Spleen (tissue), 11 donors: ENCODE data around the gene RHBDL1. TPM values are rescaled to one million over a fixed set of nuclear protein-coding genes. Genes with fewer than 3 reads are reported as not detected.

ENCODE experiments used
- DNase-seq: peaks from one replicate; pipeline ENCODE4 v3.0.0-alpha.2; 2020
- H3K27ac ChIP-seq, 8 donors: fragments of 200-600 bp; sonication (generic) in 7 of 8; 1 replicate in 4 of 8; 2 replicates in 4 of 8; pipeline versions ENCODE4 v1.5.0 to v1.8.0; 2016 to 2021; ENCODE audit warnings: inconsistent platforms in 4 of 8, mild to moderate bottlenecking in 4 of 8, moderate library complexity in 1 of 8
- H3K27me3 ChIP-seq, 7 donors: fragments of 200-600 bp; sonication (generic) in 6 of 7; replicated peaks in 1 of 7; 1 replicate in 4 of 7; 2 replicates in 3 of 7; pipeline versions ENCODE4 v1.5.0 to v1.8.0; 2016 to 2021; ENCODE audit warnings: inconsistent platforms in 3 of 7, mild to moderate bottlenecking in 1 of 7
- H3K36me3 ChIP-seq, 6 donors: fragments of 200-600 bp; sonication (generic) in 5 of 6; 1 replicate in 4 of 6; 2 replicates in 2 of 6; pipeline versions ENCODE4 v1.5.0 to v1.8.0; 2016 to 2021; ENCODE audit warnings: inconsistent platforms in 2 of 6
- H3K4me1 ChIP-seq, 6 donors: fragments of 200-600 bp; sonication (generic) in 5 of 6; 1 replicate in 3 of 6; 2 replicates in 3 of 6; pipeline versions ENCODE4 v1.5.0 to v1.8.0; 2016 to 2021; ENCODE audit warnings: inconsistent platforms in 3 of 6
- H3K4me3 ChIP-seq, 8 donors: fragments of 200-600 bp; sonication (generic) in 7 of 8; 1 replicate in 4 of 8; 2 replicates in 4 of 8; pipeline versions ENCODE4 v1.5.0 to v1.8.0; 2016 to 2021; ENCODE audit warnings: inconsistent platforms in 4 of 8, mild to moderate bottlenecking in 4 of 8, moderate library complexity in 2 of 8
- H3K9me3 ChIP-seq, 8 donors: fragments of 200-600 bp; sonication (generic) in 7 of 8; 1 replicate in 4 of 8; 2 replicates in 4 of 8; pipeline versions ENCODE4 v1.5.0 to v1.8.0; 2016 to 2021; ENCODE audit warnings: inconsistent platforms in 4 of 8
- CTCF ChIP-seq, 11 experiments: fragments of 200-600 bp in 7 of 11; fragments of 450-650 bp in 4 of 11; sonication (generic) in 4 of 11; IDR thresholded peaks in 8 of 11; conservative IDR thresholded peaks in 3 of 11; 1 replicate in 7 of 11; 2 replicates in 4 of 11; pipeline versions ENCODE4 v1.4.0 to v1.8.0; 2016 to 2021; ENCODE audit warnings: antibody characterized with exemption in 11 of 11, inconsistent platforms in 4 of 11, mild to moderate bottlenecking in 1 of 11
- POLR2A ChIP-seq, 3 donors: fragments of 450-650 bp; IDR thresholded peaks; one replicate each; pipeline ENCODE4 v1.5.1; 2017; ENCODE audit warnings: antibody characterized with exemption in 3 of 3, mild to moderate bottlenecking in 1 of 3
- POLR2AphosphoS5 ChIP-seq, 3 donors: sonication (generic); formaldehyde crosslinking; IDR thresholded peaks; one replicate each; pipeline ENCODE4 v1.5.1; 2017; ENCODE audit warnings: antibody characterized with exemption in 3 of 3
- WGBS, 5 donors: extraction: QIAGEN DNeasy Blood & Tissue Kit in 3 of 5; methylation state at CpG; one replicate each; pipeline versions ENCODE4 v1.1.5 to v1.1.7; 2013 to 2018; 5-methylcytosine and 5-hydroxymethylcytosine counted together
- intact Hi-C: fragments of 100-400 bp; cut with DNase I; formaldehyde crosslinking; loops from one replicate; pipeline ENCODE4 v1.15.0; 2023; ENCODE audit warnings: low total_unique reads
- polyA plus RNA-seq, 3 donors: library from polyadenylated mRNA; stranded (reverse); fragments of 200-250 nt; gene quantifications; one replicate each; pipeline ENCODE4 v1.2.1, GENCODE V29; 2013
- total RNA-seq, 7 donors: library from RNA; depleted of rRNA in 3 of 7; stranded (reverse); fragments of >200 nt in 3 of 7; fragmentation: NEBNext Ultra II Directional in 4 of 7; extraction: Animal tissue kit (Norgen Biotek cat#: 25700) in 4 of 7; gene quantifications; one replicate each; pipeline versions ENCODE4 v1.1.0 to v1.2.1, GENCODE V29; 2016 to 2021
- donor health status: healthy with polysubstance abuse.
- donor health status: DM: no; HTN: no; CAD: no; lungs with moderate emphysema.
- donor health status: DM: no; HTN: no; CAD: no.
- donor health status: Bipolar disorder and iron deficiency.
- donor health status: healthy.
- donor health status: DM: no; HTN: no; CAD: no.
- donor health status: DM: yes; HTN: yes; CAD: no.

RHBDL1 gene
- total and polyA plus RNA-seq, 10 donors = 0.37 to 2.0 (median 0.65) TPM

DNA sequence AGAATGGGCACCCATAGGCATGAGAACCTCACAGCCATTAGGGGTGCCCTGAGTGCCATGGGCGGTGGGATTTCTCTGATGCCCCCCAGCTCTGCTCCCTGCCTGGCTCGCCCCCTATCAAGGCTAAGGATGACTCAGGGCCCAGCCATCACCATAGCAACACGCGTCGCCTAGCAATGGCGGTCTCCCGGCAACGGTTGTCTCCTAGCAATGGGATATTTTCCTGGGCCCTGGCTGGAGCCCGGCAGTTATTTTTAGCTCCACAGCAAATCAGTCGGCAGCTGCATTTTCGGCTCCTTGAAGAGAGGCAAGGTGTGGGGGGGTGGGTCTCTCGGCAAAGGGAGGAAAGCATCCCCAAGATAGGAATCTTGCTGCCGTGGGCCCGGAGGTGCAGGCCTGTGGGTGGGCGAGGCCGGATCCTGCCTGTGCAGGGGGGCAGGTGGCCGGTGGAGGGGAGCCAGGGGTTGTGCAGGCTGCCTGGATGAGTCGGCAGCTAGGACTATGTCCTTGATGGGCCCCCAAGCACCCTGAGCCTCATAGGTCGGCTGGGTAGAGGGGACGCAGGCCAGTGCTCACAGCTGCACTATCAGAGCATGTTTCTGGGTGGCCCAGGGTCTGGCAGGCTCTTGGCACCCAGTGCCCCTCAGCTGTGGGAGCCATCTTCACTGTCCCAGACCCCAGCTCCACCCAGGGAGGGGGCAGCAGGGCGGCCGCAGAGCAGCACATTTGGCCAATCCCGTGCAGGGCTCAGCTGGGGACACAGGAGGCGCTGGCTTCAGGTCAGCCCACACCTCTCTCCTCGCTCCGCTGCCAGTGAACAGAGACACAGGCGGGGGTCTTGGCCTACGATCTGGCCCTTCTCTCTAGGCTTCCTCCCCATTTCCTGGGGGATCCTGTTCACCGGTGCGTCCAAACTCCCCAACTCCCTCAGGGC, 34.4 kb downstream of the RHBDL1 start:
- Histone ChIP-seq H3K36me3 (no peaks in the 10 kb centered on the region), H3K27ac (no peak overlapping the region), H3K4me3 (no peak overlapping the region), H3K9me3 (no peaks in the 10 kb centered on the region), H3K4me1 (peaks cover 4 to 46% (median 26%) of the 10 kb centered on the region in 6 donors), H3K27me3 (peaks cover 8 to 100% (median 63%) of the 10 kb centered on the region in 7 donors)
- WGBS, 5 donors = 35 to 40% (median 38%) methylated on average over 22 to 30 of the region's 30 CpGs
- intact Hi-C loops = loop anchor here (5.0 kb wide), 1 partner anchor 77 kb away; the partner anchor contains the start of genes CHTF18 and RPUSD1
- no peak for DNase-seq
- TF ChIP-seq POLR2A (IDR thresholded peaks at IDR 0.05) (no peak), CTCF (IDR thresholded peaks at IDR 0.05 in 8 of 11, conservative IDR thresholded peaks at IDR 0.05 in 3 of 11) (no peak), POLR2AphosphoS5 (IDR thresholded peaks at IDR 0.05) (no peak)

DNA sequence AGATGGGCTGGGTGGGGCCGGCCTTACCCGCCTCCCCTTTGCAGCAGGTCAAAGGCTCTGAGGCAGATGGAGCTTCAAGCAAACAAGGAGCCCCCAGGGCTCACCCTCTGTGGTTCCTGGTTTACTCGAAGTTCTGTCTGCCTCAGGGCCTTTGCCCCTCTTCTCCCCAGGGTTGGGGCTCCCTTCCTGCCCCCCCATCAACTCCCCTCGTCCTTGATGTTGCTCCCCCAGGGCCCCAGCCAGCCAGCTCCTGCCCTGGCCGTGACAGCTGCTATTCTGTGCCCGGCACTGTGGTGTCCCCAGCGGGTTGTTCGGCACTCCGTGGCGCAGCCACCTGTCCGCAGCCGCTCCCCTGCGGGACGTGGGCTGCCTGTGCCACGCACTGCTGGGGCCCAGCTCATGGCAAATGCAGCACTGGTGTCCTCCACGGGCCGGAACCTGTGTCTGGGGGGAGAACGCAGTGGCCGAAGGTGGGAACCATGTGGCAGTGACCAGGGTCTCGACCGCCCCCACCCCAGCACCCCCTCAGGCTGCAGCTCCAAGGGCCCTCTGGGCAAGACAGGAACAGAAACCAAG, 35.1 kb downstream of the RHBDL1 start:
- H3K9me3 ChIP-seq = no peaks in the 10 kb centered on the region
- H3K4me3 ChIP-seq = no peak overlapping the region
- TF ChIP-seq CTCF (IDR thresholded peaks at IDR 0.05 in 8 of 11, conservative IDR thresholded peaks at IDR 0.05 in 3 of 11) (no peak), POLR2A (IDR thresholded peaks at IDR 0.05) (no peak), POLR2AphosphoS5 (IDR thresholded peaks at IDR 0.05) (no peak)
- H3K27ac ChIP-seq = no peak overlapping the region
- 62 to 71% (median 69%) methylated on average over 14 to 21 of the region's 21 CpGs for WGBS, 5 donors
- H3K36me3 ChIP-seq = no peaks in the 10 kb centered on the region
- peaks cover 8 to 98% (median 57%) of the 10 kb centered on the region in 7 donors for H3K27me3 ChIP-seq
- DNase-seq = no peak
- intact Hi-C loops = loop anchor here (5.0 kb wide), 1 partner anchor 77 kb away; the partner anchor contains the start of genes CHTF18 and RPUSD1
- peaks cover 4 to 46% (median 27%) of the 10 kb centered on the region in 6 donors for H3K4me1 ChIP-seq

DNA sequence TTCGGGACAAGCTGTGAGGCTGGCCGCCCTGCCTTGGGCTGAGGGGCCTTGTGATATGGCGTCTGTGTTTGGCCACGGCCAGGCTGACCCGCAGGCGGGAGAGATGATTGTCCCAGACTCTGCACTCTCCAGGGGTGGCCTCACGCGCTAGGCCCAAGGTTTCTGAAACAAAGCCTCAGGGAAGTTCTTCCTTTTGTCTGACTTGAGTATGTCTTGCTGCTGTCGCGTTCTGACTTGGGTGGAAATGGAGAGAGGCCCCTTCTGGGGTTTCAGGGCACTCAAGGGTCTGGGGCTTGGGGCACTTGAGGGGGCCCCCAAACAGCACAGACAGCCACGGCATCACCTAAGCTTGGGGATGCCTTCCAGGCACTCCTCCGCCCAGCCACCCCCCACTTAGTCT, 35.6 kb downstream of the RHBDL1 start:
- Histone ChIP-seq H3K27me3 (peaks cover 8 to 98% (median 58%) of the 10 kb centered on the region in 7 donors), H3K36me3 (no peaks in the 10 kb centered on the region), H3K27ac (no peak overlapping the region), H3K9me3 (no peaks in the 10 kb centered on the region), H3K4me3 (no peak overlapping the region), H3K4me1 (peaks cover 4 to 49% (median 30%) of the 10 kb centered on the region in 6 donors)
- 72 to 86% (median 77%) methylated on average over 9 to 12 of the region's 12 CpGs for WGBS, 5 donors
- intact Hi-C loops = loop anchor here (5.0 kb wide), 1 partner anchor 76 kb away; the partner anchor contains the start of genes CHTF18 and RPUSD1
- TF ChIP-seq POLR2AphosphoS5 (IDR thresholded peaks at IDR 0.05) (no peak), CTCF (IDR thresholded peaks at IDR 0.05 in 8 of 11, conservative IDR thresholded peaks at IDR 0.05 in 3 of 11) (no peak), POLR2A (IDR thresholded peaks at IDR 0.05) (no peak)
- no peak for DNase-seq
